H1 (cell line): ENCODE results near the gene MYOM1. TPM values are rescaled to one million over a fixed set of nuclear protein-coding genes. Genes with fewer than 3 reads are reported as not detected.

Experiments
- CTCF ChIA-PET: fragments of 300-600 bp; sonication (Branson Sonifier 250); formaldehyde crosslinking; loops from one replicate; lab custom pipeline; 2021; ENCODE audit not compliant: partially characterized antibody; lab: Charles Lee
- POLR2A ChIA-PET: fragments of 300-600 bp; sonication (Branson Sonifier 250); formaldehyde crosslinking; loops from one replicate; lab custom pipeline; 2021; ENCODE audit warnings: inconsistent platforms; ENCODE audit not compliant: partially characterized antibody; lab: Charles Lee
- DNase-seq, 2 experiments: peaks; one replicate each; pipeline versions ENCODE4 v3.0.0 to v3.0.0-alpha.2; 2010 to 2022; ENCODE audit warnings: low spot score in 2 of 2, low read depth in 1 of 2, mixed read lengths in 1 of 2
- FAIRE-seq: peaks from 2 replicates; lab custom pipeline; 2011; peaks lifted over from hg19 to GRCh38; lab: Jason Lieb, UNC
- H2AFZ ChIP-seq: 2 replicates; pipeline ENCODE4 v1.8.1; 2012; ENCODE audit warnings: low read length, inconsistent platforms
- H2AK5ac ChIP-seq: 2 replicates; pipeline ENCODE4 v1.6.1; 2013; ENCODE audit warnings: low read depth, low read length
- H2BK120ac ChIP-seq: replicated peaks from 2 replicates; pipeline ENCODE3; 2013; ENCODE audit warnings: low read depth, low read length, inconsistent platforms
- H2BK12ac ChIP-seq: 2 replicates; pipeline ENCODE4 v1.6.1; 2013; ENCODE audit warnings: low read depth, low read length
- H2BK15ac ChIP-seq: 2 replicates; pipeline ENCODE4 v1.6.1; 2013; ENCODE audit warnings: low read length
- H2BK20ac ChIP-seq: 2 replicates; pipeline ENCODE4 v1.6.1; 2013; ENCODE audit warnings: low read length
- H2BK5ac ChIP-seq: 2 replicates; pipeline ENCODE4 v1.6.1; 2013; ENCODE audit warnings: low read depth, low read length
- H3K14ac ChIP-seq: 2 replicates; pipeline ENCODE4 v1.6.1; 2013; ENCODE audit warnings: inconsistent platforms; ENCODE audit not compliant: insufficient read length
- H3K18ac ChIP-seq: 2 replicates; pipeline ENCODE4 v1.6.1; 2013; ENCODE audit warnings: low read length; ENCODE audit errors: extremely low read depth
- H3K23ac ChIP-seq: 2 replicates; pipeline ENCODE4 v1.6.1; 2013; ENCODE audit warnings: inconsistent platforms; ENCODE audit not compliant: insufficient read length
- H3K23me2 ChIP-seq: 2 replicates; pipeline ENCODE4 v1.6.1; 2013; ENCODE audit warnings: low read depth, low read length
- H3K27ac ChIP-seq: 2 replicates; pipeline ENCODE4 v1.6.1; 2011; ENCODE audit warnings: low read depth, low read length, inconsistent platforms
- H3K27me3 ChIP-seq, 4 experiments: replicated peaks in 1 of 4; 1 replicate in 1 of 4; 2 replicates in 3 of 4; pipeline versions ENCODE4 v1.6.1 to v1.8.1; 2011 to 2013; ENCODE audit warnings: low read length in 3 of 4, mild to moderate bottlenecking in 3 of 4, inconsistent platforms in 2 of 4, mixed read lengths in 2 of 4, moderate library complexity in 1 of 4; ENCODE audit not compliant: control insufficient read depth in 3 of 4, insufficient read depth in 3 of 4; ENCODE audit errors: extremely low read depth in 1 of 4
- H3K36me3 ChIP-seq, 4 experiments: 2 replicates each; pipeline versions ENCODE4 v1.6.1 to v1.8.1; 2011 to 2013; ENCODE audit warnings: mild to moderate bottlenecking in 4 of 4, low read length in 3 of 4, moderate library complexity in 2 of 4, control low read depth in 1 of 4, inconsistent platforms in 1 of 4; ENCODE audit not compliant: insufficient read depth in 4 of 4, control insufficient read depth in 2 of 4
- H3K4ac ChIP-seq: replicated peaks from 2 replicates; pipeline ENCODE3; 2013; ENCODE audit warnings: low read length, low read depth, mixed read lengths, inconsistent platforms; ENCODE audit not compliant: insufficient read length
- H3K4me1 ChIP-seq, 4 experiments: replicated peaks in 1 of 4; 1 replicate in 1 of 4; 2 replicates in 3 of 4; pipeline versions ENCODE4 v1.6.1 to v1.8.1; 2011 to 2013; ENCODE audit warnings: low read length in 3 of 4, inconsistent platforms in 2 of 4, mixed read lengths in 1 of 4; ENCODE audit not compliant: insufficient read depth in 4 of 4, control insufficient read depth in 3 of 4
- H3K4me2 ChIP-seq, 2 experiments: 2 replicates each; pipeline versions ENCODE4 v1.6.1 to v1.8.1; 2011 to 2013; ENCODE audit warnings: low read depth in 2 of 2, low read length in 2 of 2, control low read depth in 1 of 2, inconsistent platforms in 1 of 2, mild to moderate bottlenecking in 1 of 2; ENCODE audit not compliant: insufficient read depth in 1 of 2
- H3K4me3 ChIP-seq, 4 experiments: fragments of 200-600, 300-600 bp in 1 of 4; sonication (generic), shearing (Covaris generic), sonication (Bioruptor Twin) in 1 of 4; 2 replicates each; pipeline versions ENCODE4 v1.5.1 to v1.8.1; 2011 to 2016; ENCODE audit warnings: low read length in 4 of 4, low read depth in 3 of 4, control low read depth in 2 of 4, inconsistent platforms in 2 of 4, mild to moderate bottlenecking in 2 of 4, mixed read lengths in 1 of 4, moderate library complexity in 1 of 4; ENCODE audit not compliant: insufficient read depth in 2 of 4; ENCODE audit errors: extremely low read depth in 1 of 4
- H3K56ac ChIP-seq: replicated peaks from 2 replicates; pipeline ENCODE3; 2013; ENCODE audit warnings: low read depth, mild to moderate bottlenecking, mixed read lengths, low read length, inconsistent platforms; ENCODE audit not compliant: insufficient read length
- H3K79me1 ChIP-seq: 2 replicates; pipeline ENCODE4 v1.6.1; 2013; ENCODE audit warnings: low read depth, low read length, control low read depth
- H3K79me2 ChIP-seq, 2 experiments: 2 replicates each; pipeline versions ENCODE4 v1.6.1 to v1.8.1; 2012 to 2013; ENCODE audit warnings: low read length in 2 of 2, mild to moderate bottlenecking in 2 of 2, inconsistent platforms in 1 of 2; ENCODE audit not compliant: insufficient read depth in 2 of 2, control insufficient read depth in 1 of 2
- H3K9ac ChIP-seq, 4 experiments: replicated peaks in 1 of 4; 1 replicate in 1 of 4; 2 replicates in 3 of 4; pipeline versions ENCODE4 v1.6.1 to v1.8.1; 2011 to 2013; ENCODE audit warnings: low read depth in 3 of 4, low read length in 3 of 4, control low read depth in 2 of 4, mild to moderate bottlenecking in 2 of 4, moderate library complexity in 2 of 4, inconsistent platforms in 1 of 4; ENCODE audit errors: extremely low read depth in 1 of 4
- H3K9me3 ChIP-seq, 2 experiments: 2 replicates each; pipeline versions ENCODE4 v1.6.1 to v1.8.1; 2012 to 2013; ENCODE audit warnings: mild to moderate bottlenecking in 2 of 2, moderate library complexity in 2 of 2, control low read depth in 1 of 2, inconsistent platforms in 1 of 2, low read depth in 1 of 2, low read length in 1 of 2, mixed read lengths in 1 of 2; ENCODE audit not compliant: insufficient read depth in 2 of 2
- H4K20me1 ChIP-seq, 2 experiments: replicated peaks in 1 of 2; 2 replicates each; pipeline versions ENCODE3 to v1.8.1; 2011 to 2013; ENCODE audit warnings: inconsistent platforms in 2 of 2, low read length in 2 of 2, mild to moderate bottlenecking in 1 of 2; ENCODE audit not compliant: insufficient read depth in 2 of 2, control insufficient read depth in 1 of 2
- H4K5ac ChIP-seq: 2 replicates; pipeline ENCODE4 v1.6.1; 2013; ENCODE audit warnings: low read length, low read depth, mixed read lengths, inconsistent platforms; ENCODE audit not compliant: insufficient read length
- H4K8ac ChIP-seq: 2 replicates; pipeline ENCODE4 v1.8.0; 2013; ENCODE audit warnings: mild to moderate bottlenecking, moderate library complexity, low read length, inconsistent platforms; ENCODE audit not compliant: insufficient read depth; ENCODE audit errors: extremely low read depth
- H4K91ac ChIP-seq: replicated peaks from 2 replicates; pipeline ENCODE3; 2013; ENCODE audit warnings: low read length, mixed read lengths, inconsistent platforms; ENCODE audit not compliant: insufficient read length
- MAFK ChIP-seq: IDR thresholded peaks from 2 replicates; pipeline ENCODE4 v1.6.1; 2012; ENCODE audit warnings: low read depth, mild to moderate bottlenecking, improper control_type of control experiment, low read length
- WGBS, 2 experiments: shearing (Covaris generic) in 1 of 2; methylation state at CpG; one replicate each; pipeline versions ENCODE4 v1.1.6 to v1.1.7; 2013 to 2015; ENCODE audit warnings: low lambda C conversion rate in 2 of 2, mixed read lengths in 2 of 2, inconsistent platforms in 1 of 2, low coverage in 1 of 2, missing lambda C conversion rate in 1 of 2; ENCODE audit not compliant: insufficient replicate concordance in 2 of 2, insufficient coverage in 1 of 2, insufficient read length in 1 of 2; ENCODE audit errors: extremely low coverage in 1 of 2, missing lambda C conversion rate in 1 of 2; 5-methylcytosine and 5-hydroxymethylcytosine counted together
- polyA plus RNA-seq, 7 experiments: library from polyadenylated mRNA; depleted of rRNA in 3 of 7; stranded (reverse) in 5 of 7; unstranded in 2 of 7; fragments of >200 nt in 5 of 7; fragments of 200-250 nt in 2 of 7; gene quantifications; 1 replicate in 5 of 7; 2 replicates in 1 of 7; 4 replicates in 1 of 7; pipeline versions ENCODE4 v1.2.1 to v1.2.3, GENCODE V29; 2011 to 2013; ENCODE audit warnings: missing spikeins in 2 of 7, mixed read lengths in 2 of 7
- total RNA-seq: library from RNA; stranded (reverse); fragmentation: NEBNext Ultra II Directional; extraction: Animal tissue kit (Norgen Biotek cat#: 25700); gene quantifications from 2 replicates; pipeline ENCODE4 v1.2.1, GENCODE V29; 2021

MYOM1 gene
- total and polyA plus RNA-seq, 2 of the 8 experiments (the other 6 are each of a cell fraction or from before 2014, with no cell fraction given), result 0.06 to 0.32 TPM

- H3K79me1 ChIP-seq, result no peaks in the 10 kb centered on the region
- no peak overlapping the region for H4K5ac ChIP-seq
- H2AFZ ChIP-seq, result no peak overlapping the region
- 94% methylated on average over 11 of the region's 11 CpGs; no CpG with 5 or more reads in 1 of the 2 experiments for WGBS, 2 experiments
- POLR2A ChIA-PET, result no interaction called here
- H4K91ac ChIP-seq, result no peak overlapping the region
- H3K27ac ChIP-seq, result no peak overlapping the region
- CTCF ChIA-PET, result interaction anchor here (1.2 to 5.5 kb wide), 18 partner anchors 12 to 128 kb away, joined by 3 to 47 read pairs (median 10); no protein-coding TSS in a partner anchor
- no peaks in the 10 kb centered on the region for H3K36me3 ChIP-seq
- no peaks in the 10 kb centered on the region for H3K27me3 ChIP-seq
- H4K20me1 ChIP-seq, result no peaks in the 10 kb centered on the region
- no peak overlapping the region for H2BK120ac ChIP-seq
- no peak overlapping the region for H3K14ac ChIP-seq
- FAIRE-seq (no peak), DNase-seq (no peak)
- H3K4ac ChIP-seq, result no peak overlapping the region
- no peak overlapping the region for H2BK5ac ChIP-seq
- H3K4me1 ChIP-seq, result no peaks in the 10 kb centered on the region
- no peak overlapping the region for H3K4me2 ChIP-seq
- H2BK12ac ChIP-seq, result no peak overlapping the region
- H3K9me3 ChIP-seq, result no peaks in the 10 kb centered on the region
- H4K8ac ChIP-seq, result no peak overlapping the region
- no peaks in the 10 kb centered on the region for H3K79me2 ChIP-seq
- no peak overlapping the region for H2BK20ac ChIP-seq
- no peak overlapping the region for H3K56ac ChIP-seq
- no peak overlapping the region for H3K4me3 ChIP-seq
- no peaks in the 10 kb centered on the region for H3K23me2 ChIP-seq
- no peak overlapping the region for H3K18ac ChIP-seq
- no peak overlapping the region for H2AK5ac ChIP-seq
- no peak overlapping the region for H3K23ac ChIP-seq
- H2BK15ac ChIP-seq, result no peak overlapping the region
- no peak for TF ChIP-seq MAFK
- H3K9ac ChIP-seq, result no peak overlapping the region
Measured at GRCh38 chr18:3061581-3062312, 158.0 kb downstream of the MYOM1 start.
